Measurements from ENCODE around the gene CHRNA3.

Gene CHRNA3

GRCh38 chr15:78629716-78630065, 8.9 kb upstream of the CHRNA3 start:
- TF ChIP-seq REST (IDR thresholded peaks at IDR 0.05; ENCODE audit: low read depth) (no peak), NFIC (IDR thresholded peaks at IDR 0.05) (no peak), TAF1 (IDR thresholded peaks at IDR 0.05; ENCODE audit: low read depth) (no peak), ZBTB7A (IDR thresholded peaks at IDR 0.05; ENCODE audit: low read depth) (no peak), TEAD4 (IDR thresholded peaks at IDR 0.05) (no peak), CEBPB (IDR thresholded peaks at IDR 0.05) (no peak), USF1 (IDR thresholded peaks at IDR 0.05) (no peak), YY1 (IDR thresholded peaks at IDR 0.05; ENCODE audit: low read depth) (no peak), EP300 (IDR thresholded peaks at IDR 0.05; ENCODE audit: borderline replicate concordance) (no peak), MAX (IDR thresholded peaks at IDR 0.05) (no peak), FOXM1 (IDR thresholded peaks at IDR 0.05; ENCODE audit: borderline replicate concordance, low read depth) (no peak), TCF12 (IDR thresholded peaks at IDR 0.05; ENCODE audit: low read depth) (no peak), RAD21 (IDR thresholded peaks at IDR 0.05; ENCODE audit: low read depth) (no peak), CREB1 (IDR thresholded peaks at IDR 0.05; ENCODE audit: low read depth) (no peak), EGR1 (IDR thresholded peaks at IDR 0.05) (no peak)

GRCh38 chr15:78629031-78629715, 8.4 kb upstream of the CHRNA3 start:
- TF ChIP-seq FOXM1 (IDR thresholded peaks at IDR 0.05; ENCODE audit: borderline replicate concordance, low read depth) (no peak), EGR1 (IDR thresholded peaks at IDR 0.05) (no peak), TAF1 (IDR thresholded peaks at IDR 0.05; ENCODE audit: low read depth) (no peak), ZBTB7A (IDR thresholded peaks at IDR 0.05; ENCODE audit: low read depth) (no peak), TCF12 (IDR thresholded peaks at IDR 0.05; ENCODE audit: low read depth) (no peak), USF1 (IDR thresholded peaks at IDR 0.05) (no peak), REST (IDR thresholded peaks at IDR 0.05; ENCODE audit: low read depth) (no peak)

- no peak for TF ChIP-seq TEAD4 (IDR thresholded peaks at IDR 0.05)
- TF ChIP-seq YY1 (IDR thresholded peaks at IDR 0.05; ENCODE audit: low read depth), result no peak
- no peak for TF ChIP-seq RAD21 (IDR thresholded peaks at IDR 0.05; ENCODE audit: low read depth)
These were observed 7.4 kb upstream of the CHRNA3 start for GRCh38 chr15:78628227-78628626.

- no peak for TF ChIP-seq MAX (IDR thresholded peaks at IDR 0.05)
- no peak for TF ChIP-seq YY1 (IDR thresholded peaks at IDR 0.05; ENCODE audit: low read depth)
- no peak for TF ChIP-seq CREB1 (IDR thresholded peaks at IDR 0.05; ENCODE audit: low read depth)
- no peak for TF ChIP-seq ZBTB7A (IDR thresholded peaks at IDR 0.05; ENCODE audit: low read depth)
- TF ChIP-seq CEBPB (IDR thresholded peaks at IDR 0.05), result no peak
- no peak for TF ChIP-seq NFIC (IDR thresholded peaks at IDR 0.05)
- TF ChIP-seq TAF1 (IDR thresholded peaks at IDR 0.05; ENCODE audit: low read depth), result no peak
- TF ChIP-seq REST (IDR thresholded peaks at IDR 0.05; ENCODE audit: low read depth), result no peak
- no peak for TF ChIP-seq USF1 (IDR thresholded peaks at IDR 0.05)
- TF ChIP-seq TCF12 (IDR thresholded peaks at IDR 0.05; ENCODE audit: low read depth), result no peak
- no peak for TF ChIP-seq RAD21 (IDR thresholded peaks at IDR 0.05; ENCODE audit: low read depth)
These were observed 6.6 kb upstream of the CHRNA3 start for GRCh38 chr15:78627348-78627747.
